Amniotic stem cell (primary cell): ENCODE results near the gene CABCOCO1.

Experiments used
- DNase-seq: peaks from one replicate; lab custom pipeline; 2025; lab: John Stamatoyannopoulos, UW

The CABCOCO1 gene

GRCh38 chr10:61757525-61758397 lies 95.0 kb downstream of the CABCOCO1 start:
- DNase-seq: no peak

- no peak for DNase-seq
These were observed 95.7 kb downstream of the CABCOCO1 start for GRCh38 chr10:61758433-61758832.

GRCh38 chr10:61759751-61760150 lies 97.0 kb downstream of the CABCOCO1 start:
- no peak for DNase-seq

GRCh38 chr10:61760943-61761824 lies 98.5 kb downstream of the CABCOCO1 start:
- DNase-seq: no peak

GRCh38 chr10:61761825-61762217 lies 99.1 kb downstream of the CABCOCO1 start:
- no peak for DNase-seq

- no peak for DNase-seq
These were observed 101.0 kb downstream of the CABCOCO1 start for GRCh38 chr10:61763778-61764177.

GRCh38 chr10:61764486-61764885 lies 101.8 kb downstream of the CABCOCO1 start:
- no peak for DNase-seq

GRCh38 chr10:61765176-61766087 lies 102.7 kb downstream of the CABCOCO1 start:
- DNase-seq: no peak

- no peak for DNase-seq
These were observed 104.2 kb downstream of the CABCOCO1 start for GRCh38 chr10:61766927-61767326.

- no peak for DNase-seq
These were observed 111.3 kb downstream of the CABCOCO1 start for GRCh38 chr10:61774031-61774430.

GRCh38 chr10:61775111-61775510 lies 112.4 kb downstream of the CABCOCO1 start:
- no peak for DNase-seq

- DNase-seq: no peak
These were observed 114.0 kb downstream of the CABCOCO1 start for GRCh38 chr10:61776615-61777266.

- DNase-seq: no peak
These were observed 115.4 kb downstream of the CABCOCO1 start for GRCh38 chr10:61778137-61778536.

GRCh38 chr10:61779276-61779675 lies 116.5 kb downstream of the CABCOCO1 start:
- no peak for DNase-seq

- DNase-seq: no peak
These were observed 117.4 kb downstream of the CABCOCO1 start for GRCh38 chr10:61779950-61780659.

GRCh38 chr10:61780732-61781131 lies 118.0 kb downstream of the CABCOCO1 start:
- DNase-seq: no peak

- DNase-seq: no peak
These were observed 119.3 kb downstream of the CABCOCO1 start for GRCh38 chr10:61781969-61782403.

GRCh38 chr10:61784354-61785133 lies 121.8 kb downstream of the CABCOCO1 start:
- DNase-seq: no peak

- DNase-seq: no peak
These were observed 122.9 kb downstream of the CABCOCO1 start for GRCh38 chr10:61785473-61786105.
